Fibroblast of skin of left quadriceps (primary cell): ENCODE results near the gene TMEM186.
"Not testable (repeated sequence)": the region's sequence is repeated elsewhere in the genome, so short reads cannot be mapped to it uniquely, and the experiment has no call there.

Experiments used
- DNase-seq, 2 experiments: peaks; one replicate each; pipeline ENCODE4 v3.0.0-alpha.2; 2013; ENCODE audit warnings: low read depth in 2 of 2

TMEM186 gene

GRCh38 chr16:8812162-8812843 is 14.9 kb upstream of the TMEM186 start:
- DNase-seq = no peak

- DNase-seq = no peak
Measured at GRCh38 chr16:8808613-8809353, 11.3 kb upstream of the TMEM186 start.

GRCh38 chr16:8808009-8808408 is 10.6 kb upstream of the TMEM186 start:
- no peak for DNase-seq

GRCh38 chr16:8807189-8807588 is 9.8 kb upstream of the TMEM186 start:
- DNase-seq = no peak

GRCh38 chr16:8806272-8806983 is 9.0 kb upstream of the TMEM186 start:
- DNase-seq = no peak

- no peak for DNase-seq
Measured at GRCh38 chr16:8804313-8804712, 6.9 kb upstream of the TMEM186 start.

- DNase-seq = not testable (repeated sequence)
Measured at GRCh38 chr16:8803733-8804132, 6.3 kb upstream of the TMEM186 start.

GRCh38 chr16:8801701-8802100 is 4.3 kb upstream of the TMEM186 start:
- DNase-seq = no peak

- DNase-seq = no peak
Measured at GRCh38 chr16:8798535-8799157, 1.2 kb upstream of the TMEM186 start.

GRCh38 chr16:8798174-8798527 is 712 bp upstream of the TMEM186 start:
- DNase-seq = no peak

GRCh38 chr16:8796469-8797363 is 723 bp downstream of the TMEM186 start:
- DNase-seq = no peak

GRCh38 chr16:8795818-8796217 is 1.6 kb downstream of the TMEM186 start:
- no peak for DNase-seq

GRCh38 chr16:8795091-8795490 is 2.3 kb downstream of the TMEM186 start:
- DNase-seq = no peak

- DNase-seq = no peak
Measured at GRCh38 chr16:8788578-8789172, 8.8 kb downstream of the TMEM186 start.

- not testable (repeated sequence) for DNase-seq
Measured at GRCh38 chr16:8786316-8786715, 11.1 kb downstream of the TMEM186 start.

- DNase-seq = no peak
Measured at GRCh38 chr16:8785408-8785807, 12.0 kb downstream of the TMEM186 start.

GRCh38 chr16:8782673-8783072 is 14.8 kb downstream of the TMEM186 start:
- DNase-seq = no peak

GRCh38 chr16:8781797-8782196 is 15.6 kb downstream of the TMEM186 start:
- no peak for DNase-seq

GRCh38 chr16:8777217-8777616 is 20.2 kb downstream of the TMEM186 start:
- DNase-seq = no peak

- no peak for DNase-seq
Measured at GRCh38 chr16:8776129-8776584, 21.3 kb downstream of the TMEM186 start.

- DNase-seq = no peak
Measured at GRCh38 chr16:8775359-8775758, 22.1 kb downstream of the TMEM186 start.
